SU-DHL-6 (cell line): ENCODE data around the gene SCARB1.

Experiments used
- H2AFZ ChIP-seq: fragments of 200-600 bp; sonication (generic); 2 replicates; pipeline ENCODE4 v1.6.1; 2014; ENCODE audit warnings: low read depth, mild to moderate bottlenecking, moderate library complexity, mixed read lengths, antibody characterized with exemption, low read length; ENCODE audit not compliant: severe bottlenecking
- H3F3A ChIP-seq: fragments of 200-600 bp; shearing (Covaris generic); 2 replicates; pipeline ENCODE4 v1.6.0; 2016; ENCODE audit warnings: antibody characterized with exemption, mild to moderate bottlenecking; ENCODE audit not compliant: insufficient read depth
- H3K27ac ChIP-seq: fragments of 200-600 bp; sonication (generic); 2 replicates; pipeline ENCODE4 v1.5.1; 2016; ENCODE audit warnings: low read depth, mild to moderate bottlenecking, low read length, moderate library complexity, mixed read lengths
- H3K27me3 ChIP-seq: fragments of 200-600 bp; sonication (generic), shearing (Covaris generic); 2 replicates; pipeline ENCODE4 v1.6.0; 2014; ENCODE audit warnings: mild to moderate bottlenecking, low read length
- H3K36me3 ChIP-seq: fragments of 200-600 bp; sonication (generic); 2 replicates; pipeline ENCODE4 v1.6.1; 2014; ENCODE audit warnings: mild to moderate bottlenecking, low read length, mixed read lengths
- H3K4me2 ChIP-seq: fragments of 300-600, 200-600 bp; shearing (Covaris generic), sonication (generic); 2 replicates; pipeline ENCODE4 v1.6.0; 2014; ENCODE audit warnings: low read length, low read depth, mild to moderate bottlenecking; ENCODE audit not compliant: poor library complexity, severe bottlenecking
- H3K4me3 ChIP-seq: fragments of 200-600 bp; sonication (generic); 2 replicates; pipeline ENCODE4 v1.5.1; 2014; ENCODE audit warnings: antibody characterized with exemption, low read length, mild to moderate bottlenecking, mixed read lengths; ENCODE audit not compliant: insufficient read depth, poor library complexity, severe bottlenecking
- H3K79me2 ChIP-seq: fragments of 200-600 bp; sonication (generic); 2 replicates; pipeline ENCODE4 v1.6.1; 2014; ENCODE audit warnings: mild to moderate bottlenecking, low read length, moderate library complexity; ENCODE audit not compliant: insufficient read depth
- H3K9ac ChIP-seq: fragments of 200-600 bp; sonication (generic); 2 replicates; pipeline ENCODE4 v1.7.0; 2014; ENCODE audit warnings: mild to moderate bottlenecking, low read length
- H3K9me2 ChIP-seq: fragments of 200-600 bp; sonication (generic); replicated peaks from 2 replicates; pipeline ENCODE4 v1.6.1; 2014; ENCODE audit warnings: low read length; ENCODE audit not compliant: insufficient read depth
- H3K9me3 ChIP-seq: fragments of 200-600 bp; sonication (generic); 2 replicates; pipeline ENCODE4 v1.6.1; 2014; ENCODE audit warnings: low read length, mixed read lengths; ENCODE audit not compliant: insufficient read depth
- H4K20me1 ChIP-seq: fragments of 200-600 bp; sonication (generic); 2 replicates; pipeline ENCODE4 v1.6.1; 2014; ENCODE audit warnings: low read depth, mild to moderate bottlenecking, antibody characterized with exemption, low read length, moderate library complexity, mixed read lengths
- EZH2phosphoT487 ChIP-seq: fragments of 200-600 bp; sonication (generic), shearing (Covaris generic); conservative IDR thresholded peaks from 2 replicates; pipeline ENCODE4 v1.6.1; 2018; ENCODE audit warnings: mild to moderate bottlenecking, antibody characterized with exemption, low read length, moderate library complexity, mixed read lengths
- TF ChIP-seq, protein P1 (sequence below): fragments of 200-600 bp; sonication (generic); IDR thresholded peaks from one replicate; pipeline ENCODE4 v1.5.1; 2017; ENCODE audit warnings: antibody characterized with exemption, mild to moderate bottlenecking, low read length, moderate library complexity; ENCODE audit not compliant: insufficient read depth, poor library complexity, severe bottlenecking

The SCARB1 gene

DNA sequence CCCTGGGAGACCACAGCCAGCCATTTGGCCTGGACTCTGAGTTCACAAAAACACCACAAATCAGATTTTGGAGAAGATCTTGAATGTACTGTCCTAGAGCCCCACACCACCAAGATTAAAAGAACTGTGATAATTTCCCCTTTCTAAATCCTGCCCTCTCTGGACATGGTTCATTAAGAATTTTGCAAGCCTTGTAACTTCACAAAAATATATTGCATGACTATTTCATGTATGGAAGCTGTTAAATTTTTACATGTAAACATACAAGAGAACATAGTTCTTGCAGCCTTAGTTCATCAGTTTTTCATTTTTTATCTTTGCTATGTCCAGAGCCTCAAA lies 97.0 kb downstream of the SCARB1 start:
- Histone ChIP-seq H3K36me3 (no peaks in the 10 kb centered on the region), H3K27me3 (no peaks in the 10 kb centered on the region), H3K4me2 (no peak overlapping the region), H2AFZ (no peak overlapping the region), H3K79me2 (no peaks in the 10 kb centered on the region), H3K9me3 (peaks cover 15% of the 10 kb centered on the region; the same call in 1 of the 2 replicates), H3K9ac (no peak overlapping the region), H3K4me3 (no peak overlapping the region), H3K27ac (no peak overlapping the region), H4K20me1 (no peaks in the 10 kb centered on the region), H3K9me2 (no peaks in the 10 kb centered on the region), H3F3A (no peaks in the 10 kb centered on the region)
- TF ChIP-seq EZH2phosphoT487 = no peak
- TF ChIP-seq, protein P1, sequence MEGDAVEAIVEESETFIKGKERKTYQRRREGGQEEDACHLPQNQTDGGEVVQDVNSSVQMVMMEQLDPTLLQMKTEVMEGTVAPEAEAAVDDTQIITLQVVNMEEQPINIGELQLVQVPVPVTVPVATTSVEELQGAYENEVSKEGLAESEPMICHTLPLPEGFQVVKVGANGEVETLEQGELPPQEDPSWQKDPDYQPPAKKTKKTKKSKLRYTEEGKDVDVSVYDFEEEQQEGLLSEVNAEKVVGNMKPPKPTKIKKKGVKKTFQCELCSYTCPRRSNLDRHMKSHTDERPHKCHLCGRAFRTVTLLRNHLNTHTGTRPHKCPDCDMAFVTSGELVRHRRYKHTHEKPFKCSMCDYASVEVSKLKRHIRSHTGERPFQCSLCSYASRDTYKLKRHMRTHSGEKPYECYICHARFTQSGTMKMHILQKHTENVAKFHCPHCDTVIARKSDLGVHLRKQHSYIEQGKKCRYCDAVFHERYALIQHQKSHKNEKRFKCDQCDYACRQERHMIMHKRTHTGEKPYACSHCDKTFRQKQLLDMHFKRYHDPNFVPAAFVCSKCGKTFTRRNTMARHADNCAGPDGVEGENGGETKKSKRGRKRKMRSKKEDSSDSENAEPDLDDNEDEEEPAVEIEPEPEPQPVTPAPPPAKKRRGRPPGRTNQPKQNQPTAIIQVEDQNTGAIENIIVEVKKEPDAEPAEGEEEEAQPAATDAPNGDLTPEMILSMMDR = no peak

DNA sequence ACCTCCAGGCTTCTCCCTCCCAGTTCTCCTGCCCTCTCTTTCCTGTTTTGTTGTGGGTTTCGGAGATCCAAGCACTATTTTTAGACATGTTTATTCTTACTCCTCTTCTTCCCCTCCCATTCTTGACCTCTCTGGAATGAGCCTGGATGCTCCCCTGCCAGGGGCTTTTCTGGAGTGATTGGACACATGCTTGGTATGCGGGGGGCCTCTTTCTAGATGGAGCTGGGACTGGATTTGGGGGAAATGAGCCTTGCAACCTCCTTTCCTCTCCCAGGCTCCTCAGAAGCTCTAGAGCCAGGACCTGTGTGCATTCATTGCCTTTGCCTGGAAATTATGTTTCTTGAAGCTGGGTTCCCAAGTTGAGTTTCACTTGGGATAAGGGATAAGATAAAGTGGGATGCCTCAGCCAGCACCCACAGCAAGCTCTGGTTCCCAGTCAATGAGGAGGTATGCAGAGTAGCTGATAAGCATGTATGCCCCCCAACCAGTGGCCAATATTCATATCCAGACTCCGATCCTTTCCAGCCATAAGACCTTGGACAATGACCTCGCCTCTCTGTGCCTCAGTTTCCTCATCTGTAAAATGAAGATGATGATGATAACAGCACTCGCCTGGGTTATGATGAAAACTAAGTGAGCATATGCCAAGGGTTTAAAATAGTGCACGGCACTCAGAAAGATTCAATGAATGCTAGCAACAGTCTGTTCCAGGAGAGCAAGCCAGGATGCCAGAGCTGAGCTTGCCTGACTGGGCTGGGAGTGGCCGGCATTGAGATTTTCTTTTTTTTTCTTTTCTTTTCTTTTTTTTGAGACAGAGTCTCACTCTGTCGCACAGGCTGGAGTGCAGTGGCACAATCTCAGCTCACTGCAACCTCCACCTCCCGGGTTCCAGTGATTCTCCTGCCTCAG lies 97.8 kb downstream of the SCARB1 start:
- Histone ChIP-seq H3K79me2 (no peaks in the 10 kb centered on the region), H3K4me2 (no peak overlapping the region), H3K9me2 (no peaks in the 10 kb centered on the region), H3K27ac (no peak overlapping the region), H3K9me3 (peaks cover 15% of the 10 kb centered on the region; the same call in 1 of the 2 replicates), H3K36me3 (no peaks in the 10 kb centered on the region), H3F3A (no peaks in the 10 kb centered on the region), H3K4me3 (no peak overlapping the region), H4K20me1 (no peaks in the 10 kb centered on the region), H3K27me3 (no peaks in the 10 kb centered on the region), H2AFZ (no peak overlapping the region), H3K9ac (no peak overlapping the region)
- no peak for TF ChIP-seq EZH2phosphoT487
- TF ChIP-seq, protein P1 = no peak

DNA sequence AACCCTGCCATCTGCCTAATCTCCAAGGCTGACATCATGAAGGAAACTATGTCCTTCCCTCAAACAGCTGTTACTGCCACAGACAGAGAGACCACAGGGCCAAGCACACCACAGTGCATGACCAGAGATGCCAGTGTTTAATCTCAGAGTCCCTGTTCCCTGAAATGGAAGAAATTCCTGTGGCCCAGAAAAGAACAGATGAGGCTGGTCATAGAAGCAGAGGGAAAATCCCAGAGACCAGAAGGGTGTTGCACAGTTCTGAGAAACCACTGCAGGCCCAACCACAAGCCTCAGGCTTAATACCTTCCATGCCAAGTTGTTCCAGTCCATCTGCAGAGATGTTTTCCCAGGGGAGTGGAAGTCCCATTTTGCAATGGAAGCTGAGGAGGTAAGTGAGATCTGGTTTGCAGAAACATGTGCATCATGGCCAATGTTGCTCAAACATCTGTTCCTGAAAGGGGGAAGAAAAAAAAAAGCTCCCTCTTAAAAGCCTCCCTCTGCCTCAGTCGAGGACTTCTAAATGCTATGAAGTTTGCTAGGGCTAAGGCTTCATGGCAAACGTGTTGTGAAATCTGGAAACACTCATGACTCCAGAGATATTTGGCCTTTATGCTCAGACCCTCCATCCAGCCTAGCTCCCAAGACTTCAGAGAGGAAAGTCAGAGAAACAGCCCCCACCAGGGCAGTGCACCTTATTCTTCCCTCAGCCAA lies 98.6 kb downstream of the SCARB1 start:
- Histone ChIP-seq H3K27ac (no peak overlapping the region), H2AFZ (no peak overlapping the region), H3K9ac (no peak overlapping the region), H3K36me3 (no peaks in the 10 kb centered on the region), H4K20me1 (no peaks in the 10 kb centered on the region), H3K4me3 (no peak overlapping the region), H3F3A (no peaks in the 10 kb centered on the region), H3K9me2 (no peaks in the 10 kb centered on the region), H3K27me3 (no peaks in the 10 kb centered on the region), H3K9me3 (peaks cover 15% of the 10 kb centered on the region; the same call in 1 of the 2 replicates), H3K79me2 (no peaks in the 10 kb centered on the region), H3K4me2 (no peak overlapping the region)
- TF ChIP-seq, protein P1 = no peak
- no peak for TF ChIP-seq EZH2phosphoT487
